Transverse colon (tissue), 4 donors: ENCODE results near the gene SPATA2L. TPM values are rescaled to one million over a fixed set of nuclear protein-coding genes. Genes with fewer than 3 reads are reported as not detected.

Experiments used
- DNase-seq: peaks from one replicate; pipeline ENCODE4 v3.0.0-alpha.2; 2019
- H3K27ac ChIP-seq, 4 donors: fragments of 200-600 bp; sonication (generic); 2 replicates each; pipeline ENCODE4 v1.5.1; 2016 to 2018; ENCODE audit warnings: inconsistent platforms in 4 of 4
- H3K27me3 ChIP-seq: fragments of 200-600 bp; sonication (generic); 2 replicates; pipeline ENCODE4 v1.5.1; 2017; ENCODE audit warnings: inconsistent platforms
- H3K36me3 ChIP-seq, 4 donors: fragments of 200-600 bp; sonication (generic); 2 replicates each; pipeline ENCODE4 v1.5.1; 2017 to 2019; ENCODE audit warnings: inconsistent platforms in 4 of 4
- H3K4me1 ChIP-seq, 4 donors: fragments of 200-600 bp; sonication (generic); 2 replicates each; pipeline ENCODE4 v1.5.1; 2017 to 2020; ENCODE audit warnings: inconsistent platforms in 4 of 4
- H3K4me3 ChIP-seq, 4 donors: fragments of 200-600 bp; sonication (generic); 1 replicate in 1 of 4; 2 replicates in 3 of 4; pipeline versions ENCODE4 v1.5.1 to v1.6.1; 2017 to 2019; ENCODE audit warnings: inconsistent platforms in 4 of 4
- H3K9me3 ChIP-seq, 2 donors: fragments of 200-600 bp; sonication (generic); 2 replicates each; pipeline ENCODE4 v1.5.1; 2017 to 2019; ENCODE audit warnings: inconsistent platforms in 2 of 2
- CTCF ChIP-seq, 5 experiments: fragments of 200-600 bp in 3 of 5; fragments of 450-650 bp in 2 of 5; sonication (generic) in 3 of 5; IDR thresholded peaks; 1 replicate in 2 of 5; 2 replicates in 3 of 5; pipeline ENCODE4 v1.5.1; 2016 to 2017; ENCODE audit warnings: antibody characterized with exemption in 5 of 5, inconsistent platforms in 3 of 5, mild to moderate bottlenecking in 2 of 5, moderate library complexity in 1 of 5
- EP300 ChIP-seq: sonication (generic); formaldehyde crosslinking; IDR thresholded peaks from one replicate; pipeline ENCODE4 v1.6.1; 2017; ENCODE audit warnings: antibody characterized with exemption, low read depth
- POLR2A ChIP-seq: fragments of 450-650 bp; IDR thresholded peaks from one replicate; pipeline ENCODE4 v1.6.1; 2016; ENCODE audit warnings: antibody characterized with exemption, mild to moderate bottlenecking, moderate library complexity
- POLR2AphosphoS5 ChIP-seq, 3 donors: sonication (generic); formaldehyde crosslinking; IDR thresholded peaks; one replicate each; pipeline ENCODE4 v1.6.1; 2016; ENCODE audit warnings: antibody characterized with exemption in 3 of 3
- WGBS, 2 donors: methylation state at CpG; one replicate each; pipeline ENCODE4 v1.1.5; 2018; ENCODE audit warnings: low coverage in 1 of 2; 5-methylcytosine and 5-hydroxymethylcytosine counted together
- in situ Hi-C, 4 donors: fragments of 200-750 bp; cut with MboI; loops; one replicate each; pipeline versions ENCODE4 v1.15.0 to v1.15.1; 2017; ENCODE audit warnings: low sequenced_read_pairs in 3 of 4, low pct_ligation_motif_present in 1 of 4, low pct_unique_long_range_greater_than_20kb in 1 of 4
- intact Hi-C: fragments of 100-400 bp; cut with DNase I; formaldehyde crosslinking; loops from one replicate; pipeline ENCODE4 v1.15.1; 2023; ENCODE audit warnings: low total_unique reads
- total RNA-seq, 4 donors: library from RNA; depleted of rRNA; stranded (reverse); fragments of >200 nt; gene quantifications; one replicate each; pipeline ENCODE4 v1.1.0, GENCODE V29; 2016

The SPATA2L gene
- total RNA-seq, 4 donors from 2014 or later = 30.8 to 83.0 (median 60.6) TPM

- Histone ChIP-seq H3K36me3 (peaks cover 0 to 55% (median 27%) of the 10 kb centered on the region in 4 donors), H3K4me1 (no peaks in the 10 kb centered on the region), H3K27me3 (no peaks in the 10 kb centered on the region), H3K27ac (no peak overlapping the region), H3K4me3 (no peak overlapping the region), H3K9me3 (no peaks in the 10 kb centered on the region)
- intact Hi-C loops = no loop called here
- in situ Hi-C loops = no loop called here
- no peak for DNase-seq
- WGBS, 2 donors = 83% methylated on average over 7 of the region's 9 CpGs; no CpG with 5 or more reads in 1 of the 2 donors
- TF ChIP-seq EP300 = no peak
- TF ChIP-seq CTCF (IDR thresholded peaks at IDR 0.05) = no peak
- TF ChIP-seq POLR2A = no peak
- no peak for TF ChIP-seq POLR2AphosphoS5 (IDR thresholded peaks at IDR 0.05)
Measured at GRCh38 chr16:89739383-89739782, 37.9 kb upstream of the SPATA2L start.

GRCh38 chr16:89738538-89739317, 37.2 kb upstream of the SPATA2L start:
- H3K4me3 ChIP-seq = no peak overlapping the region
- no peaks in the 10 kb centered on the region for H3K27me3 ChIP-seq
- no peak for DNase-seq
- no peaks in the 10 kb centered on the region for H3K9me3 ChIP-seq
- 89 to 100% methylated on average over 2 to 16 of the region's 20 CpGs for WGBS, 2 donors
- in situ Hi-C loops (no loop called here), intact Hi-C loops (no loop called here)
- H3K36me3 ChIP-seq = peaks cover 0 to 62% (median 31%) of the 10 kb centered on the region in 4 donors
- TF ChIP-seq POLR2A (no peak), EP300 (no peak), POLR2AphosphoS5 (IDR thresholded peaks at IDR 0.05) (no peak), CTCF (IDR thresholded peaks at IDR 0.05) (no peak)
- no peak overlapping the region for H3K27ac ChIP-seq
- H3K4me1 ChIP-seq = no peaks in the 10 kb centered on the region

- Histone ChIP-seq H3K4me1 (no peaks in the 10 kb centered on the region), H3K27me3 (no peaks in the 10 kb centered on the region), H3K27ac (no peak overlapping the region), H3K36me3 (peaks cover 0 to 69% (median 34%) of the 10 kb centered on the region in 4 donors), H3K9me3 (no peaks in the 10 kb centered on the region), H3K4me3 (no peak overlapping the region)
- no peak for DNase-seq
- no peak for TF ChIP-seq POLR2AphosphoS5 (IDR thresholded peaks at IDR 0.05)
- TF ChIP-seq EP300 = no peak
- in situ Hi-C loops = no loop called here
- intact Hi-C loops = no loop called here
- 89 to 100% methylated on average over 1 to 14 of the region's 14 CpGs for WGBS, 2 donors
Measured at GRCh38 chr16:89738072-89738377, 36.5 kb upstream of the SPATA2L start.

- in situ Hi-C loops = no loop called here
- H3K36me3 ChIP-seq = peaks cover 0 to 71% (median 35%) of the 10 kb centered on the region in 4 donors
- WGBS, 2 donors = 82 to 95% methylated on average over 8 to 20 of the region's 20 CpGs
- no peaks in the 10 kb centered on the region for H3K4me1 ChIP-seq
- TF ChIP-seq POLR2A (no peak), CTCF (IDR thresholded peaks at IDR 0.05) (no peak), POLR2AphosphoS5 (IDR thresholded peaks at IDR 0.05) (no peak), EP300 (no peak)
- H3K9me3 ChIP-seq = no peaks in the 10 kb centered on the region
- no peak overlapping the region for H3K27ac ChIP-seq
- DNase-seq = no peak
- no peaks in the 10 kb centered on the region for H3K27me3 ChIP-seq
- H3K4me3 ChIP-seq = no peak overlapping the region
- intact Hi-C loops = no loop called here
Measured at GRCh38 chr16:89737341-89738071, 36.0 kb upstream of the SPATA2L start.
